Measurements from ENCODE around the gene B4GALNT1.
"Not testable (repeated sequence)": the region's sequence is repeated elsewhere in the genome, so short reads cannot be mapped to it uniquely, and the experiment has no call there.

B4GALNT1 gene

GRCh38 chr12:57593187-57593586 is 39.8 kb downstream of the B4GALNT1 start:
- no peak for DNase-seq (ENCODE audit: low read depth)
- H3K4me3 ChIP-seq (ENCODE audit: low read depth, low read length), result no peak overlapping the region
- TF ChIP-seq POLR2A (IDR thresholded peaks at IDR 0.05; ENCODE audit: extremely low read depth, insufficient read length) (no peak), MAX (IDR thresholded peaks at IDR 0.05; ENCODE audit: low read depth, low read length) (no peak), MYC (IDR thresholded peaks at IDR 0.05; ENCODE audit: low read depth, low read length) (no peak), CTCF (IDR thresholded peaks at IDR 0.05; ENCODE audit: low read depth, low read length) (no peak)

- TF ChIP-seq POLR2A (IDR thresholded peaks at IDR 0.05; ENCODE audit: extremely low read depth, insufficient read length), result no peak
- no peak for TF ChIP-seq MAX (IDR thresholded peaks at IDR 0.05; ENCODE audit: low read depth, low read length)
- TF ChIP-seq CTCF (IDR thresholded peaks at IDR 0.05; ENCODE audit: low read depth, low read length), result no peak
- no peak for TF ChIP-seq MYC (IDR thresholded peaks at IDR 0.05; ENCODE audit: low read depth, low read length)
- DNase-seq (ENCODE audit: low read depth), result no peak
- no peak overlapping the region for H3K4me3 ChIP-seq (ENCODE audit: low read depth, low read length)
Measured at GRCh38 chr12:57592551-57593165, 40.3 kb downstream of the B4GALNT1 start.

- peak overlapping the region; percentile 74 for H3K4me3 ChIP-seq (ENCODE audit: low read depth, low read length)
- no peak for DNase-seq (ENCODE audit: low read depth)
- no peak for TF ChIP-seq MYC (IDR thresholded peaks at IDR 0.05; ENCODE audit: low read depth, low read length)
- no peak for TF ChIP-seq MAX (IDR thresholded peaks at IDR 0.05; ENCODE audit: low read depth, low read length)
- TF ChIP-seq CTCF (IDR thresholded peaks at IDR 0.05; ENCODE audit: low read depth, low read length), result no peak
Measured at GRCh38 chr12:57591782-57592325, 41.1 kb downstream of the B4GALNT1 start.

GRCh38 chr12:57590864-57591781 is 41.9 kb downstream of the B4GALNT1 start, which contains the start of gene PIP4K2C:
Gene PIP4K2C (plus strand): TSS chr12:57591192. CDS start chr12:57591290, 98 bp downstream.
- TF ChIP-seq CTCF (IDR thresholded peaks at IDR 0.05; ENCODE audit: low read depth, low read length), result no peak
- peak; percentile 70 for TF ChIP-seq POLR2A (IDR thresholded peaks at IDR 0.05; ENCODE audit: extremely low read depth, insufficient read length)
- TF ChIP-seq MAX (IDR thresholded peaks at IDR 0.05; ENCODE audit: low read depth, low read length), result peak; percentile 85
- 0 out of 2 replicates have a peak, but pooled peaks have one; percentile 26 for TF ChIP-seq MYC (IDR thresholded peaks at IDR 0.05; ENCODE audit: low read depth, low read length)
- DNase-seq (ENCODE audit: low read depth), result peak; percentile 81

GRCh38 chr12:57590479-57590863 is 42.5 kb downstream of the B4GALNT1 start:
- no peak for DNase-seq (ENCODE audit: low read depth)
- peak overlapping the region; percentile 74 for H3K4me3 ChIP-seq (ENCODE audit: low read depth, low read length)
- no peak for TF ChIP-seq POLR2A (IDR thresholded peaks at IDR 0.05; ENCODE audit: extremely low read depth, insufficient read length)
- no peak for TF ChIP-seq MAX (IDR thresholded peaks at IDR 0.05; ENCODE audit: low read depth, low read length)
- no peak for TF ChIP-seq MYC (IDR thresholded peaks at IDR 0.05; ENCODE audit: low read depth, low read length)
- TF ChIP-seq CTCF (IDR thresholded peaks at IDR 0.05; ENCODE audit: low read depth, low read length), result no peak

More at GRCh38 chr12:57590864-57591781, 41.9 kb downstream of the B4GALNT1 start, which contains the start of gene PIP4K2C:
- peak within 1 kb of the TSS; percentile 74 for H3K4me3 ChIP-seq (ENCODE audit: low read depth, low read length)

GRCh38 chr12:57588951-57589610 is 43.9 kb downstream of the B4GALNT1 start:
- DNase-seq (ENCODE audit: low read depth); H3K4me3 ChIP-seq (ENCODE audit: low read depth, low read length): not testable (repeated sequence)

All from NB4 (cell line).